HG03097 (cell line): ENCODE data around the gene MPPED2.

Source experiments
- ATAC-seq: cut with Tn5 transposase; IDR thresholded peaks from one replicate; pipeline ENCODE4 v1.9.1; 2021; ENCODE audit not compliant: unreplicated experiment, low FRiP score

Gene MPPED2, protein sequence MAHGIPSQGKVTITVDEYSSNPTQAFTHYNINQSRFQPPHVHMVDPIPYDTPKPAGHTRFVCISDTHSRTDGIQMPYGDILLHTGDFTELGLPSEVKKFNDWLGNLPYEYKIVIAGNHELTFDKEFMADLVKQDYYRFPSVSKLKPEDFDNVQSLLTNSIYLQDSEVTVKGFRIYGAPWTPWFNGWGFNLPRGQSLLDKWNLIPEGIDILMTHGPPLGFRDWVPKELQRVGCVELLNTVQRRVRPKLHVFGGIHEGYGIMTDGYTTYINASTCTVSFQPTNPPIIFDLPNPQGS

DNA sequence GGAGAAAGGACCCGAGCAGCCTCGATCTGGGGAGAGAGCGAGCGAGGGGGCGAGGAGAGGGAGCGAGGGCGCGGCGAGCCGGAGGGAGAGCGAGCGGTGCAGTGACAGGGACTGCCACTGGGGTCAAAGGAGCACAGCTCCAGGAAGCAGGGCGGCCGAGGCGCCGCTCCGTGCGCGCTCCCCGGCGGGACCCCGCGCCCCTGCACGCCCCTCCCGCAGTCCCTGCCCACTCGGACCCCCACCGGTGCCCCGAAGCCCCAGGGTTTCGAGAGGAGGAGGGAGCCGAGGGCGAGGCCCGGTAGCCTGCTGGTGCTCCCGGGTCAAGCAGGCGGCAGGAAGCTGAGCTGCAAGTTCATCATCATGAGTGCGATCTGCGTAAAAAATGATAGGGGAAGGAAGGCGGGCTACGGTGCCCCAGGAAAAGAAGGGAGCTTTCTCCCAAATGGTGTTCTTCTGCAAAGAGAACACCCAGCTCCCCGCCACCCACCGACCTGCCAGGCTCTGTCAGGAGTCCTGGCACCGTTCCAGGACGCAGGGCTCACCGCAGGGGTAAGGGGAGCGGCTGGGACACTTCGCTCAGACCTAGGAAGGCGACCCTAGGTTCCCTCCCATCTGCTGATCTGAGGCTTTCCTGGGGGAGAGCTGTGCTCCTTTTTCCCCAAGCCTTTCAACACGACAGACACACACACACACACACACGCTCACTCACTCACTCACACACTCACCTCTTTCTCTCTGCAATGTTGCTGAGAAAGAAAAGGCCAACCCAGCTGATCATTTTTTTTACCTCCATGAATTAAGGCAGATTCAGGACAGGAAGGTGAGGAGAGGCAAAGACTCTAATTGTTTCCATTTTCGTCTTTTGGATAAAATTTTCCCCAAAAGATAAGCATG is at the start of gene MPPED2:
Gene MPPED2 (minus strand): TSS at position 103 of the 894 bp plus-strand sequence. CDS start 5,980 bp downstream, outside the sequence.
- peak; percentile 94 for ATAC-seq

DNA sequence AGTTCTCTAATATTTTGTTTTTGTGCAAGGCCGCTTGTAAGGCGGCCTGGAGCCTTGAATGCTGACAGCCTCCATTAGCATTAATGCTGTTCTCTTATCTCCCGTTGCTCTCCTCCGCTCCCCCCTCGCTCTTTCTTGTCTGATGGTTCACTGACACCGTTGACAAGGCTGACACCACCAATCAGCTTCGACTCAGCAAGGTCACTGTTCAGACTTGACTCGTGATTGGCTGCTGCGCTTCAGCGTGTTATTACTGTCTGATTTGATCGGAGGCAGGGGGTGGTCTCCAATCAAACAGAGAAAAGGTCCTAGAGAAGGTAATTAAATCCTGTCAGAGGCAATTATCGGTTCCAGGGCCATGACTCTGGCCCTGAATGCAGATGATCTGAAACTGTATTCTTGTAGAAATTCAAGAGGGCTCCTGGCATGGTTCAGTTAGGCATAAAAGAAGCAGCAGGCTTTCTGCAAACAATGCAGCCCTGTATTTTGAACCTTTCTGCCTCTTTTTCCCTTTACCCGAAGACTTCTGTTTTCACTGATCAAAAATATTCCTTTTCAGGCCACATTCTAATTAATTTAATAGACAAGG is 49.3 kb upstream of the MPPED2 start:
- ATAC-seq = no peak

DNA sequence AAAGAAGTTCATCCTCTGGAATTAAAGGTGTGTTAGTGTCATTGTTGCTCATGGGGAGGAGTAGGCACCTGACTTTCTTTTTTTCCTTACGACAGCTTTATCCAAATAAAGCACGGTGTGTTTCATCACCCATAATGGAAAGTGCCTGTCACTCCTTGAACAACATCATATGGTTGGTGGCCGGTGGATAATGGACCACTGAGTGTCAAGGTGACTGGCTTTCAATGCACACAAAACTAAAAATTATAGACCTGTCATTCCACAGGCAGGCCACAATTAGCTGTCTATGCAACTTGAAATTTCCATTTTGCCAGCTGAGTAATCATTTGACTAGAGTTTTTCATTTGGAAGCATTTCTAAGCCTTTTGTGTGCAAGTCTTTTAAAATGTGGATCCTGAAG is 45.0 kb upstream of the MPPED2 start:
- ATAC-seq = no peak

DNA sequence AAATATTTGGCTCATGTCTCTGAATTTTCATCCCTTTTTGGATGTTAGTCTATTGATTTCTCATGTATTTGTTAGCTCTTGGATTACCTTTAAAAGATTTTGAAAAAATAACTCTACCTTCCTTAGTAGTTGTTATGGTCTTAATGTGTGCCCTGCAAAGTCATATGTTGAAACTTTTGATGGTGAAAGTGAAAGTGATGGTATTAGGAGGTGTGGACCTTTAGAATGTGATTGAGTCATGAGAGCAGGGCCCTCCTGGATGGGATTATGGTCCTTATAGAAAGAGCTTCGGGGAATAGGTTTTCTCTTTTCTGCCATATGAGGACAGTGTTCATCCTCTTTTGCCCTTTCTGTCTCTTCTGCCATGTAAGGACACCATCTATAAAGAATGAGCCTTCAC is 33.6 kb upstream of the MPPED2 start:
- ATAC-seq = no peak

DNA sequence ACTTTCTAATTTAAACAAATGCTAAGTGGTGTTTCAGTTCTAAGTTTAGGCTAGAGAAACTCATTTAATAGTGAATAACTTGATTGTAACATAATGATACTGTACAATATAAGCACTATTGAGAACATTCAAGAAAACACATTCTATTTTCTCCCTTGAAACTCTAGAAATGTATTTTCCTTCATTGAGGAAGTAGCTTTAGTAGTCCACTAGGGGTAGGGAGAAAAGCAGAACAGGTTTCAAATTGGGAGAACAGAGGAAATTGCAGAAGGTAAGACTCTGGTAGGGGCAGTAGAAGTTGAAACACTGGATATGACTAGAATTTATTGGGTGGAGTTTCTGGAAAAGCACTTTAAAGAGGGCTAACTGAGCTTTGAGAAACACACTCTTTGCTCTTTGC is 31.6 kb upstream of the MPPED2 start:
- no peak for ATAC-seq

DNA sequence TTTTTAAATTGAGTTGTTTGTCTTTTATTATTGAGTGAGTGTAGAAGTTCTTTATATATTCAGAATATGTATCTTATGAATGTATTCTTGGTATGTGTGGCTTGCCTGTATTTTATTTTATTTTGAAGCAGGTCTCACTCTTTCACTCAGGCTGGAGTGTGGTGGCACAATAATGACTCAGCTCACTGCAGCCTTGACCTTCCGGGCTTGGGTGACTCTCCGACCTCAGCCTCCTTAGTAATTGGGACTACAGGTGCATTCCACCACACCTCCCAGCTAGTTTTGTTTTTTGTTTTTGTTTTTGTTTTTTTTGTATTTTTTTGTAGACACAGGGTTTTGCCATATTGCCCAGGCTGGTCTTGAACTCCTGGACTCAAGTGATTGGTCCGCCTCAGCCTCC is 24.5 kb upstream of the MPPED2 start:
- ATAC-seq = no peak

DNA sequence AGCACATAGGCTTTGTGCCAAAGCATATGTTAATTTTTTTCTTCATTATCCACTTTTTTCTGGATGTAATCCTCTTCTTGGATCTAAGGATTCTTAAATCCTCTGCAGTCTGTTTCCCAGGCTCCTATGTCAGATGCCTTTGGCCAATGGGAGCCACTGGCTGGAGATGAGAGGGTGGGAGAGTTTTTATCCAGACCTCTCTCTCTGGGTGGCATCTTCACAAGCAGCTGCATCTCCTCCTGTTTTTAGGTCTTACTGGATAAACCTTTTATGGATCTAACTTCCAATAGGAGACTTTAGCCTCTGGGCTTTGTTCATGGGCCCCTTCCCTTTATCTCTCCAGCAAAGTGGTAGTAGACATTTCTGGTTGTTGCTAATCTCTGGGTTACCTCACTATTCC is 22.4 kb upstream of the MPPED2 start:
- no peak for ATAC-seq

DNA sequence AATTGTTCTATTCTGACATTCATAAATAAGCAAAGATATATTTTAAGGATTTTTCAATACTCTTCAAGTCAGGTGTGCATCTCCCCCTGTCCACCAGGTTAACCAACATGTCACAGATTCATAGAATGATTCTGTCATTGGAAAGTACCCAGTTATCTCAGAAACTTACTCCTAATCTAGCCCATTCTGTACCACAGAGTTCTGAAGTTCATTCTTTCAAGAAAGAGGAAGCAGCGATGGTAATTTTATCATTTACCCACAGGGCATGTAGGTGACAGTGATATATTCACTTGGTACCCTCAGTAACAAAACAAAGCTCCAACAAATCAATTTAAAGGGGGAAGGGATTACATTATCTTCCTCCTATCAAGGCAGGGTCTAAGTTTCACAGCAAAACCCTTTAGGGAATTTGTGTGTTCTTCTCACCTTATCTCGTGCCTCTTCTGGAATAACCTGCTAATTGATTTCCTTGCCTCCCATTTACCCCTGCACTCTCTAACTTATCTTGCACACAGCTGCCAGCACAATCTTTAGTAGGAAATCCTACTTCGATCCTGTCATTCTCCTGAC is 19.0 kb upstream of the MPPED2 start:
- ATAC-seq = peak; percentile 83

DNA sequence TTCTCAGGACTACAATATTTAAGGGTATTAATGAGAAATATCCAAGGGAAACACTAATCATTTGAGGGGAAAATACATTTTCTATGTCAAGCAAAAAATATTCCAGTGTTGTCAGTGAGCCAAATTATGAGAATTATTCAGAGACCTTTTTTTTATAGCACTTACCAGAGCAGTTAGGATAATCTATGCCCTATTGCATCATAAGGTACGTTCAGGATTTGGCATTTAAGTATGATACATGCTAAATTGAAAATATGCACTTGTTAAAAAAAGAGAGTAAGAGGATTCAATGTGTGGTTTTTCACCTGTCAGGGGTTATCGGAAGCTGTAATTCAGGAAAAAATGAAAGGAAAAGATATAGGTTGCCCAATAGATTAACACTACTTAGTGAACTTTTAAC is 17.2 kb upstream of the MPPED2 start:
- no peak for ATAC-seq

DNA sequence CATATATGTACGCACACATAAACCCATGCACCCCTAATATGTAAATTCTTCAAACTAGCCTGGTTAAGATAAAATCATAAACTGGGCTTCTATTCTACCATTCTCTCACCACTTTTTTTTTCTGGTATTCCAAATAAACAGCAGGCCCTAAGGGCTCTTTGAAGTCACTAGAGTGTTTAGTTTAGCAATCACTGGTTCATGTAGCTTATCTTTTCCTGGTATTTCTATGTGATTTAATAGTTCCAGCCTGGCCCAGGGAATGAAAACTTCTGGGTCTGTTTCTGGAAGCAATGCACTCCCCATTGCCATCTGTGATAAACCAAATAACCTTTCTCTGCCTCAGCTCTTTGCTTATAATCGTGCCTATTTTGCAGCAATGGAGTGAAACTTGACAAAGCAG is 10.7 kb upstream of the MPPED2 start:
- no peak for ATAC-seq

DNA sequence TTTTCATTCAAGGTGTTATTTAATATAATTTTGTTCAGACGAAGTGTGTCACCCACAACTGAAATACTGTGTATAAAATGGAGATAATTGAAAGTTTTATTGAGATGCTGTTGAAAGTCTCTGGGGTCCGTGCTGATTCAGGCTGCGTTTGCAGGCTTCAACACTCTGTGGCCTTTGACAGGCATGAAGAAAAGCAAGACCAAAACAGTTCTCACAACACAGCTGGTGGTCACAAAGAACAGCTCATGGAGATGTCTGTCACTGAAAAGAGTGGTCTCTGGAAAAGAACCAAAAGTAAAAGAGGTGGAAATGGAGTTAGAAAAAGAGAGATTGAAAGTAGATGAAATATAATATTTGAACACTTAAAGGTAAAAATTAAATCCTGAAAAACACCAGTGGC is 9.8 kb upstream of the MPPED2 start:
- no peak for ATAC-seq

DNA sequence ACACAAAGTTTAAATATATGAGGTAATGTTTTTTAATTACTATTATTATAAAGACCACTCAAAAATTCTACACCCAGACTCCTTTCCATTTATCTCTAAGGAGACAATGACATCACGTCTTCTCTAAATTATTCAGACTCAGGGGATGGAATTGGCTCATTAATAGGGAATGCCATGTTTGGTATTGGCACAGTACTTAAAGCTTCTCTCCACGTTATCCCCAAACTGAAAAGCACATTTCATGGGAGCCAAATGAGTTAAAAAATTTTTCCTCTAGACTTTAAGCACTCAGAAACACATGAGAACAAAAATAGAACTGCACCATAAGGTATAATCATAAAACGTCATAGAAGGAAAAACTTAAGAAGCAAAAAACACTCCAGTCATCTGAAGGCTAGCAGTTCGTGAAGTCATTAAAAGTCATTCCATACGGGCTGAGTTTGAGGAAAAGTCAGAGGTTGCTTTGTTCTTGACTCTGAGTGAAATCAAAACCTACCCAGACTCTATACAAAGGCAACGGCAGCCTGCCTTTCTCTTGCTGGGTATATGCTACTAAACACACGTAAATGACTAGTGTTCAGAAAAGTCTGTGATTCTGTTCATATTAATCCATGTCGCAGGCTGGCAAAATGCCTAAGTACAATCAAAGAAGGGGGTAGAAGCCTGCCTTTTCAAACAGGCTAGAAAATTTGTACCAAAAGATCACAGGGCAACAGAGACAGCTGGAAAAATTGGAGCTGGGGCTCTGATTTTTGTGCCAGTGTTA is 8.7 kb upstream of the MPPED2 start:
- ATAC-seq = no peak

DNA sequence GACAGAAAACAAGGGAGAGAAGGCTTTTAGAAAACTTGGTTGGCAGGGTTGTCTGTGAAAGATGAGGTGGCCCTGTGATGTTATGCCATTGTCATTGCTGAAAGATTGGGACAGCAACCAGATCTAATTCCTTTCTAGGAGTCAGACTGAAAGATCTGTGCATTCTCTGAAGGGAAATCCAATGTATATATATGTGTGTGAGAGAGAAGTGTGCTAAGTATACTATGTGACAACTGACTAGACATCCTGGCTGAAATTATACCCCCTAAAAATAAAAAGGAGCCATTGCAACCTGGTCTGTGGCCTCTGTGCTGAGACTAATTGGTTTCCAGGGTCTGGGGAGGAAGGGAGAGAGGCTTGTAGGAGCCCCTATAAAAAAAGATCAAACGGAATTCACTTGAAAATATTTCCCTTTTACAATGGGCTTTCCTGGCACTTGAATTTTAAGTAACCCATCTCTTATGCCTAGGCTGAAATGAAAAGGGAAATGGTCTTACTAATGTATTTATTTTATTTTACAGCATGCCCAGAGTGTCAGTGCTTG is 1.2 kb upstream of the MPPED2 start:
- no peak for ATAC-seq

DNA sequence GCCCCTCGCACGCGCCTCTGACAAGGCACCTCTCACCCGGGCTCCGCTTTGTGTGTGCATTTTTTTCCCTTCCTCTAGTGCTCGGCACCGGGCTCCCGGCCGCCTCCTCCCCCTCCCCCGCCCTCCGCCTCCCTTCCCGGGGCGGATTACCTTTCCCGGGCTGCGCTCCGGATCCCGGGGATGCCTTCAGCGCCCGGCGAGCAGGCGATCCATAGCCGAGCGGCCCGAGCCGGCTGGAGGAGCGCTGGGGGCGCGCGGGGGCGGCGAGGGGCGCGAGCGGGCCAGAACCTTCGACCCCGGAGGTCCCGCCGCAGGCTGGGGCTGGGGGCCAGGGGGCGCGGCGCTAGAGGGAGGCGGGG is 282 bp downstream of the MPPED2 start:
- ATAC-seq = peak; percentile 25

DNA sequence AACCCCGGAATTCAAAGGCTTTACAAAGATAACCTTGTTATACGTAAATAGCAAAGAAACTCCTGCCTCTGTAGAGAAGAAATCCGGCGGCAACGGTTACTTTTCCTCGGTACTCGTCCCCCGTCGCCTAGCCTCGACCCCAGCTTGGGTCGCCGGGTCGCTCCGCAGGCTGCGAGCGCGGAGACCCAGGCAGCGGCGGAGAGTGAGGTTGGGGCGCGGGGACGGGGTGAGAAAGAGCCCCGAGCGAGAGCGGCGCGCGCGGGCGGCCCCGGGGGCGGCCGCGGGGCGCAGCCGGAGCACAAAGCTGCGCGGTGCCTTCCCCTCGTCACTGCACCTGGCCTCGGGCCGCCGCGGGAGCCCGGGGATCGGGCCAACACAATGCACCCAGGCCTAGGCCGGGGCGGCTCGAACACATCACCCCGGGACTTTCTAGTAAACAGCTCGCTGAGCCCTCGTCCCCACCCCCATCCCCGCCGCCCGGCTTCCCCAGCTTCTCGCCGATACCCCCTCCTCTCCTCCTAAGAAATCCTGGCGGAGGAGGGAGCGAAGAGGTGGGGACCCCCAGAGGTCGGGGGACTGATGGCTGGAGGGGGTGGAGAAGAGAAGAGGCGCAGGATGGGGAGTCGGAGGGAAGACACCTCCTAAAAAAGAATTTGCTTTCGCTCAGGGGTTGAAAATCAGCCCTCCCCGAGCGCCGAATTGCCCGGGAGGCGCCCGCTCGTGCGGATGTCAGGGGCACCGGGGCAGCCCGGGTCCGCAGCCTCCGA is 845 bp downstream of the MPPED2 start:
- no peak for ATAC-seq

DNA sequence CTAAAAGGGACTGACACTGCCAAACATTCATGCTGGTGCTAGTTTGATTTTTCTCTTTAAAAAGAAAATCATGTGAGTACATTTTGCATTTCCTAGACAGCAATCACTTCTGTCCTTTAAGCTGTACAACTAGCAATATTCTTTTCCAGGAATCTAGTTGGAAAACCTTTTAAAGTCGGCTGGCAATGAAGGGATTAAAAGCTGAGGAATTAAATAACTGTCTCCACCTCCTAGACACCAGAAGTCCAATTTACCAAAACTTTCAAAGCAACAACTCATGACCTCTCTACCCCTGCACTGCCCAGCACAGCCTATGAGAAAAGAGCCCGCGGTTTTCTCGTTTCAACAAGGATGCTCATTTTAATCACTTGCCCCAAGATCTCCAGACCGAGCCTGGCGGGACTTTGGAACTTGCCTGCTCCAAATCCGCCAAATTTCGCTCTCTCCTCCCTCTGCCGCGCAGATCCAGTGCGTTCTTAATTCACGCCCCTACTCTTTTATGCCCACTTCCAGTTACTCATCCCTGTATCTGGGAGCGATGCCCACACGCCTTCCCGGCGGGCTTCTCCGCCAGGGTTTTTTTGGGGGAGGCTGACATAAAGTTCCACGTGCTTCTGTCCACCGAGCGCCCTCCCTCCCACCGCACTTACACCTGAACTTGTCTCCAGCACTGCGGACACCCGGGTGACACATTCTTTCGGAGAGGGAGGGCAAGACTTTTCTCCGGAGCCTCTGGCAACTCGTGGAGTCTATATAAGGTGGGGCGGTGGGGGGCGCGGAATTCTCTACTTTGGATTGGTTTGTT is 2.5 kb downstream of the MPPED2 start:
- no peak for ATAC-seq

DNA sequence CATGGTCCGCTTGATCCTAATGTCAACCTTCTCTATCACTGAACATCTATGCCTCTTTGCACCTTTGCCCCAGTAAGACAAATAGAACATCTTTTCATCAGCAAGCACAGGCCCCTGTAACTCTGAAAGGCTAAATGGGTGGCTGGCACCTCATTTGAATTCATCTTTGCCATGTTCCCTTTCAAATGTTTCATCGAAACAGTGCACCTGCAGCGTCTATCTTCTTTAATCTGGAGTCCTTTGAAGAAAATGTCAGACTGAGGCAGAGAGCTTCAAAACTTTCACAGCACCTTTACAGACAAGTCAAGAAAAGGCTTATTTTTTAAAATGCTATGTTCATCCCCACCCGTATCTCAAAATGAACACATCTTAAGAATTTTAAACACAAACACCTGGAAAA is 3.4 kb downstream of the MPPED2 start:
- ATAC-seq = no peak

DNA sequence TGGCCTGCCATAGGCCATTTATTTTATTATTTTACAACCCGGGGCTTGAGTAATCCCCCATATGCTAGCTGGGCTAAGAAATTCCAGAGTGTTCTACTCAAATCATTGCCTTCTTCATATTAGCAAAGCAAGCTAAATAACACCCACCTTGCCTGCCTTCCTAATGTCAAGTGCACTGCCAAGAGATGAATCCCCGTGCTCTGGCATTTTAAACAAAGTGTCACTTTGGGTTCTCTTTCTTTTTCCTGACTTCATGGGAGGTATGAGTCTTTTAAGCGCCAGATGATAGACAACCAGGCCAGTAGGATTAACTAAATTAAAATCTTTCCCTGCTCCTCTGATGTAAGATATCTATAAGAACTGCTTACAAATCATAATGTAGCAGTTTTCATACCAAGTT is 4.5 kb downstream of the MPPED2 start:
- ATAC-seq = no peak

DNA sequence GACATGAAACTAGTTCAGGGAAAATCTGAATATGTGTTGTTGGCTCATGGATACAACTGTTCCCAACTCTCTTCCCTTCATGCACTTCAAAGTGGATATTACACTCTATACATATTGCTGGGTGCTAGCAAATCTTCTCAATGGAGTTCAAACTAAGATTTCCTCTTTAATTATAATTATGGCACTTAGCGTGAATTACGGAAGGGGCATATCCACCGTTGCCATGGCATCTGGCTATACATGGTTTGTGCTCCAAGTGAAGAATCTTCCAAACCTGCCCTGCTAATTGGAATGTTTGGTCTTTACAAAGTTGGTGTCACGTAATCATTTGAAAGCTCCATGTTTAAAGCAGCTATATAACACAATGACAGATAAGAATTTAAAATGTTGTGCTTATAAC is 5.6 kb downstream of the MPPED2 start:
- ATAC-seq = no peak
